Stimulated activated naive CD4-positive, alpha-beta T cell (primary cell): ENCODE results near the gene GRAP2.

Experiments used
- DNase-seq, 6 experiments: peaks; one replicate each; lab custom pipeline; 2025; lab: John Stamatoyannopoulos, UW

The GRAP2 gene

GRCh38 chr22:39925909-39926679, 25.2 kb downstream of the GRAP2 start:
- peak in 4 of 6 experiments; percentile 34 to 68 (median 58) for DNase-seq

GRCh38 chr22:39926753-39927152, 25.9 kb downstream of the GRAP2 start:
- DNase-seq: no peak

GRCh38 chr22:39927544-39927943, 26.7 kb downstream of the GRAP2 start:
- no peak for DNase-seq

GRCh38 chr22:39928536-39929520, 27.9 kb downstream of the GRAP2 start:
- DNase-seq: no peak

- DNase-seq: peak in 2 of 6 experiments; percentile 13 to 28
These were observed 30.4 kb downstream of the GRAP2 start for GRCh38 chr22:39931251-39931650.

- no peak for DNase-seq
These were observed 31.3 kb downstream of the GRAP2 start for GRCh38 chr22:39932166-39932565.

GRCh38 chr22:39932918-39933649, 32.2 kb downstream of the GRAP2 start:
- DNase-seq: peak; percentile 13 to 37 (median 24)

- peak in 2 of 6 experiments; percentile 31 to 38 for DNase-seq
These were observed 32.9 kb downstream of the GRAP2 start for GRCh38 chr22:39933741-39934140.

GRCh38 chr22:39935116-39935515, 34.2 kb downstream of the GRAP2 start:
- no peak for DNase-seq

GRCh38 chr22:39935612-39936011, 34.7 kb downstream of the GRAP2 start:
- DNase-seq: peak in 1 of 6 experiments; percentile 13

- DNase-seq: peak in 1 of 6 experiments; percentile 47
These were observed 35.8 kb downstream of the GRAP2 start for GRCh38 chr22:39936523-39937145.

- peak in 5 of 6 experiments; percentile 28 to 70 (median 63) for DNase-seq
These were observed 37.0 kb downstream of the GRAP2 start for GRCh38 chr22:39937906-39938305.

- DNase-seq: peak in 1 of 6 experiments; percentile 23
These were observed 37.7 kb downstream of the GRAP2 start for GRCh38 chr22:39938509-39939111.

- DNase-seq: no peak
These were observed 38.9 kb downstream of the GRAP2 start for GRCh38 chr22:39939830-39940229.

- peak in 3 of 6 experiments; percentile 68 to 74 (median 70) for DNase-seq
These were observed 39.9 kb downstream of the GRAP2 start for GRCh38 chr22:39940757-39941305.

GRCh38 chr22:39941601-39942000, 40.7 kb downstream of the GRAP2 start:
- DNase-seq: no peak

GRCh38 chr22:39942439-39943230, 41.8 kb downstream of the GRAP2 start:
- no peak for DNase-seq

GRCh38 chr22:39943337-39943736, 42.5 kb downstream of the GRAP2 start:
- DNase-seq: peak in 1 of 6 experiments; percentile 43

- DNase-seq: peak in 2 of 6 experiments; percentile 43 to 50
These were observed 43.3 kb downstream of the GRAP2 start for GRCh38 chr22:39943953-39944872.
